Measurements from ENCODE around the gene HCN3.
"Not testable (repeated sequence)": the region's sequence is repeated elsewhere in the genome, so short reads cannot be mapped to it uniquely, and the experiment has no call there.

The HCN3 gene

GRCh38 chr1:155309423-155310021, 32.3 kb downstream of the HCN3 start:
- peak; percentile 43 for DNase-seq (ENCODE audit: low read depth, low spot score)

GRCh38 chr1:155313261-155313660, 36.0 kb downstream of the HCN3 start:
- DNase-seq (ENCODE audit: low read depth, low spot score) = no peak

- DNase-seq (ENCODE audit: low read depth, low spot score) = no peak
Measured at GRCh38 chr1:155316922-155317321, 39.7 kb downstream of the HCN3 start.

GRCh38 chr1:155318082-155318481, 40.8 kb downstream of the HCN3 start:
- DNase-seq (ENCODE audit: low read depth, low spot score) = no peak

GRCh38 chr1:155319536-155319935, 42.3 kb downstream of the HCN3 start:
- no peak for DNase-seq (ENCODE audit: low read depth, low spot score)

- no peak for DNase-seq (ENCODE audit: low read depth, low spot score)
Measured at GRCh38 chr1:155320252-155320651, 43.0 kb downstream of the HCN3 start.

- DNase-seq (ENCODE audit: low read depth, low spot score) = peak; percentile 87
Measured at GRCh38 chr1:155320661-155321617, 43.7 kb downstream of the HCN3 start, which contains the start of gene RUSC1. TSS of gene RUSC1 (plus strand) at chr1:155320894. CDS start at chr1:155321774, 880 bp downstream.

- peak; percentile 30 for DNase-seq (ENCODE audit: low read depth, low spot score)
Measured at GRCh38 chr1:155321639-155322503, 44.6 kb downstream of the HCN3 start.

- peak; percentile 59 for DNase-seq (ENCODE audit: low read depth, low spot score)
Measured at GRCh38 chr1:155322571-155322952, 45.3 kb downstream of the HCN3 start.

- peak; percentile 97 for DNase-seq (ENCODE audit: low read depth, low spot score)
Measured at GRCh38 chr1:155322953-155323728, 45.9 kb downstream of the HCN3 start.

GRCh38 chr1:155323729-155324036, 46.4 kb downstream of the HCN3 start:
- peak; percentile 95 for DNase-seq (ENCODE audit: low read depth, low spot score)

GRCh38 chr1:155324037-155324716, 46.9 kb downstream of the HCN3 start:
- peak; percentile 98 for DNase-seq (ENCODE audit: low read depth, low spot score)

- peak; percentile 69 for DNase-seq (ENCODE audit: low read depth, low spot score)
Measured at GRCh38 chr1:155324717-155325602, 47.7 kb downstream of the HCN3 start.

GRCh38 chr1:155325603-155325893, 48.3 kb downstream of the HCN3 start:
- no peak for DNase-seq (ENCODE audit: low read depth, low spot score)

GRCh38 chr1:155326020-155326526, 48.8 kb downstream of the HCN3 start:
- no peak for DNase-seq (ENCODE audit: low read depth, low spot score)

- DNase-seq (ENCODE audit: low read depth, low spot score) = no peak
Measured at GRCh38 chr1:155326631-155327037, 49.4 kb downstream of the HCN3 start.

- DNase-seq (ENCODE audit: low read depth, low spot score) = no peak
Measured at GRCh38 chr1:155327981-155328380, 50.7 kb downstream of the HCN3 start.

- not testable (repeated sequence) for DNase-seq (ENCODE audit: low read depth, low spot score)
Measured at GRCh38 chr1:155328856-155329255, 51.6 kb downstream of the HCN3 start.

GRCh38 chr1:155329980-155330598, 52.8 kb downstream of the HCN3 start:
- DNase-seq (ENCODE audit: low read depth, low spot score) = no peak

All from astrocyte of the hippocampus (primary cell).